Transverse colon (tissue), 4 donors: ENCODE data around the gene DAZAP1. TPM values are rescaled to one million over a fixed set of nuclear protein-coding genes. Genes with fewer than 3 reads are reported as not detected.
A peak's percentile ranks its signal among the peaks of the same experiment; 100 is the strongest.

ENCODE experiments used
- DNase-seq: peaks from one replicate; pipeline ENCODE4 v3.0.0-alpha.2; 2019
- H3K27ac ChIP-seq, 4 donors: fragments of 200-600 bp; sonication (generic); 2 replicates each; pipeline ENCODE4 v1.5.1; 2016 to 2018; ENCODE audit warnings: inconsistent platforms in 4 of 4
- H3K27me3 ChIP-seq: fragments of 200-600 bp; sonication (generic); 2 replicates; pipeline ENCODE4 v1.5.1; 2017; ENCODE audit warnings: inconsistent platforms
- H3K36me3 ChIP-seq, 4 donors: fragments of 200-600 bp; sonication (generic); 2 replicates each; pipeline ENCODE4 v1.5.1; 2017 to 2019; ENCODE audit warnings: inconsistent platforms in 4 of 4
- H3K4me1 ChIP-seq, 4 donors: fragments of 200-600 bp; sonication (generic); 2 replicates each; pipeline ENCODE4 v1.5.1; 2017 to 2020; ENCODE audit warnings: inconsistent platforms in 4 of 4
- H3K4me3 ChIP-seq, 4 donors: fragments of 200-600 bp; sonication (generic); 1 replicate in 1 of 4; 2 replicates in 3 of 4; pipeline versions ENCODE4 v1.5.1 to v1.6.1; 2017 to 2019; ENCODE audit warnings: inconsistent platforms in 4 of 4
- H3K9me3 ChIP-seq, 2 donors: fragments of 200-600 bp; sonication (generic); 2 replicates each; pipeline ENCODE4 v1.5.1; 2017 to 2019; ENCODE audit warnings: inconsistent platforms in 2 of 2
- EP300 ChIP-seq: sonication (generic); formaldehyde crosslinking; IDR thresholded peaks from one replicate; pipeline ENCODE4 v1.6.1; 2017; ENCODE audit warnings: antibody characterized with exemption, low read depth
- POLR2A ChIP-seq: fragments of 450-650 bp; IDR thresholded peaks from one replicate; pipeline ENCODE4 v1.6.1; 2016; ENCODE audit warnings: antibody characterized with exemption, mild to moderate bottlenecking, moderate library complexity
- POLR2AphosphoS5 ChIP-seq, 3 donors: sonication (generic); formaldehyde crosslinking; IDR thresholded peaks; one replicate each; pipeline ENCODE4 v1.6.1; 2016; ENCODE audit warnings: antibody characterized with exemption in 3 of 3
- WGBS, 2 donors: methylation state at CpG; one replicate each; pipeline ENCODE4 v1.1.5; 2018; ENCODE audit warnings: low coverage in 1 of 2; 5-methylcytosine and 5-hydroxymethylcytosine counted together
- in situ Hi-C, 4 donors: fragments of 200-750 bp; cut with MboI; loops; one replicate each; pipeline versions ENCODE4 v1.15.0 to v1.15.1; 2017; ENCODE audit warnings: low sequenced_read_pairs in 3 of 4, low pct_ligation_motif_present in 1 of 4, low pct_unique_long_range_greater_than_20kb in 1 of 4
- intact Hi-C: fragments of 100-400 bp; cut with DNase I; formaldehyde crosslinking; loops from one replicate; pipeline ENCODE4 v1.15.1; 2023; ENCODE audit warnings: low total_unique reads
- total RNA-seq, 4 donors: library from RNA; depleted of rRNA; stranded (reverse); fragments of >200 nt; gene quantifications; one replicate each; pipeline ENCODE4 v1.1.0, GENCODE V29; 2016
- TF ChIP-seq, protein P1 (sequence below), 5 experiments: fragments of 200-600 bp in 3 of 5; fragments of 450-650 bp in 2 of 5; sonication (generic) in 3 of 5; IDR thresholded peaks; 1 replicate in 2 of 5; 2 replicates in 3 of 5; pipeline ENCODE4 v1.5.1; 2016 to 2017; ENCODE audit warnings: antibody characterized with exemption in 5 of 5, inconsistent platforms in 3 of 5, mild to moderate bottlenecking in 2 of 5, moderate library complexity in 1 of 5

Gene DAZAP1
- total RNA-seq, 4 donors from 2014 or later: 36.3 to 77.2 (median 41.6) TPM

GRCh38 chr19:1429750-1430149, 22.4 kb downstream of the DAZAP1 start:
- TF ChIP-seq POLR2A: no peak
- TF ChIP-seq, protein P1, sequence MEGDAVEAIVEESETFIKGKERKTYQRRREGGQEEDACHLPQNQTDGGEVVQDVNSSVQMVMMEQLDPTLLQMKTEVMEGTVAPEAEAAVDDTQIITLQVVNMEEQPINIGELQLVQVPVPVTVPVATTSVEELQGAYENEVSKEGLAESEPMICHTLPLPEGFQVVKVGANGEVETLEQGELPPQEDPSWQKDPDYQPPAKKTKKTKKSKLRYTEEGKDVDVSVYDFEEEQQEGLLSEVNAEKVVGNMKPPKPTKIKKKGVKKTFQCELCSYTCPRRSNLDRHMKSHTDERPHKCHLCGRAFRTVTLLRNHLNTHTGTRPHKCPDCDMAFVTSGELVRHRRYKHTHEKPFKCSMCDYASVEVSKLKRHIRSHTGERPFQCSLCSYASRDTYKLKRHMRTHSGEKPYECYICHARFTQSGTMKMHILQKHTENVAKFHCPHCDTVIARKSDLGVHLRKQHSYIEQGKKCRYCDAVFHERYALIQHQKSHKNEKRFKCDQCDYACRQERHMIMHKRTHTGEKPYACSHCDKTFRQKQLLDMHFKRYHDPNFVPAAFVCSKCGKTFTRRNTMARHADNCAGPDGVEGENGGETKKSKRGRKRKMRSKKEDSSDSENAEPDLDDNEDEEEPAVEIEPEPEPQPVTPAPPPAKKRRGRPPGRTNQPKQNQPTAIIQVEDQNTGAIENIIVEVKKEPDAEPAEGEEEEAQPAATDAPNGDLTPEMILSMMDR (IDR thresholded peaks at IDR 0.05): no peak
- TF ChIP-seq EP300: no peak
- TF ChIP-seq POLR2AphosphoS5 (IDR thresholded peaks at IDR 0.05): no peak
- Histone ChIP-seq H3K4me3 (no peak overlapping the region), H3K9me3 (no peaks in the 10 kb centered on the region), H3K27me3 (no peaks in the 10 kb centered on the region), H3K27ac (peak overlapping the region in 1 of 4 donors; percentile 28), H3K4me1 (peaks cover 0 to 3% (median 0%) of the 10 kb centered on the region in 4 donors), H3K36me3 (peaks cover 0 to 57% (median 25%) of the 10 kb centered on the region in 4 donors)
- DNase-seq: peak; percentile 36
- intact Hi-C loops (no loop called here), in situ Hi-C loops (no loop called here)
- 77% methylated on average over 14 of the region's 14 CpGs; no CpG with 5 or more reads in 1 of the 2 donors for WGBS, 2 donors

- Histone ChIP-seq H3K9me3 (no peaks in the 10 kb centered on the region), H3K27me3 (no peaks in the 10 kb centered on the region), H3K4me3 (no peak overlapping the region), H3K27ac (peak overlapping the region in 1 of 4 donors; percentile 28), H3K36me3 (peaks cover 0 to 56% (median 23%) of the 10 kb centered on the region in 4 donors), H3K4me1 (peaks cover 0 to 3% (median 0%) of the 10 kb centered on the region in 4 donors)
- WGBS, 2 donors: 85% methylated on average over 13 of the region's 14 CpGs; no CpG with 5 or more reads in 1 of the 2 donors
- intact Hi-C loops: no loop called here
- TF ChIP-seq POLR2A: no peak
- TF ChIP-seq, protein P1 (IDR thresholded peaks at IDR 0.05): no peak
- no peak for TF ChIP-seq POLR2AphosphoS5 (IDR thresholded peaks at IDR 0.05)
- TF ChIP-seq EP300: no peak
- in situ Hi-C loops: no loop called here
- no peak for DNase-seq
Measured at GRCh38 chr19:1430246-1430645, 22.9 kb downstream of the DAZAP1 start.

DNA sequence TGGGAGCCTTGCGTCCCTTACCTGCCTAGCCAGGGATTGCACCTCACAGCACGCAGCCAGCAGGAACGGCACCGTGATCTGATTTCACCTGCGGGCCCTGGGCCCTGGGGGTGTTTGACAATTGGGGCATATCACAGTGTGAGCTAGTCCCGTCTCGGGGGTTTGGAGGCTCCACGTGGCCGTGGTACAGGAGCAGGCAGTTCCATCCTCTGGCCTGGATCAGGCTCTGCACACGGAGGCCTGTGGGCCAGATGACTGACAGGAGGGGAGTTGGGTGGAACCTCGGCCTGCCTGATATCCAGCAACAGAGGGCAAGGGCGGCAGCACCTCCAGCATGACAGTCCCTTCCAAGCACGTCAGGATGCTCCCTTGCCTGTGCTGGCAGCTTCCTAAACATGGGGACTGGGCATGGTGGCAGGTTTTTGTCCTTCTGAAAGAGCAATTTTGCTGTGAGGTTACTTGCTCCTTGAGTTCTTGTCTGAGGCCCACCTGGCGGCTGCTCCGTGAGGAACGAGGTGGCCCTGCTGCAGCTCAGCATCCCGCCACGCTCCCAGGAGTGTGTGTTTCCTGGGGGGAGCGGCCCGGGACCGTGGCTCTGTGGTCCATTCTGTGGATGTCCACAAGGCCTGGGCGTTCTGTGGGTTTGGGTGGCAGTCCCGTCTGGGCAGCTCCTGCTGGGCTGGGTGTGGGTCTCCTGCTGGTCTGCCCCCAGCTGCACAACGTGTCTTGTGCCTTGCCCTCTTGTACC, 24.5 kb downstream of the DAZAP1 start:
- Histone ChIP-seq H3K4me3 (no peak overlapping the region), H3K36me3 (peaks cover 0 to 40% (median 22%) of the 10 kb centered on the region in 4 donors), H3K27me3 (no peaks in the 10 kb centered on the region), H3K27ac (no peak overlapping the region), H3K4me1 (peaks cover 0 to 3% (median 0%) of the 10 kb centered on the region in 4 donors), H3K9me3 (no peaks in the 10 kb centered on the region)
- DNase-seq: no peak
- in situ Hi-C loops (no loop called here), intact Hi-C loops (no loop called here)
- TF ChIP-seq EP300 (no peak), POLR2AphosphoS5 (IDR thresholded peaks at IDR 0.05) (no peak), POLR2A (no peak)
- TF ChIP-seq, protein P1 (IDR thresholded peaks at IDR 0.05): no peak
- 93% methylated on average over 24 of the region's 24 CpGs; no CpG with 5 or more reads in 1 of the 2 donors for WGBS, 2 donors

DNA sequence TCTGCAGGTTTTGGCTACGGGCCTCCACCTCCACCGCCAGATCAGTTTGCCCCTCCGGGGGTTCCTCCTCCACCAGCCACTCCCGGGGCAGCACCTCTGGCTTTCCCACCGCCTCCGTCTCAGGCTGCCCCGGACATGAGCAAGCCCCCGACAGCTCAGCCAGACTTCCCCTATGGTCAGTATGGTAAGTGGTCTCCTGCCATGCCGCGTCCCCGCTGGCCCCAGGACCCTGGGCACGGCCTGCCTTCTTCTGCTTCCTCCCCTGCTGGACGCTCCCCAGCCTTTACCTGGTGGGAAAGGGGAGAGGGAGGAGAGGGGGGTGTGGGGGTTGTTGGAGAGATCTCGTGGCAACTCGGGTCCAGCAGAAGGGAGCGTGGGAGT, 25.1 kb downstream of the DAZAP1 start:
- Histone ChIP-seq H3K36me3 (peaks cover 0 to 40% (median 22%) of the 10 kb centered on the region in 4 donors), H3K4me1 (peaks cover 0 to 9% (median 2%) of the 10 kb centered on the region in 4 donors), H3K4me3 (no peak overlapping the region), H3K27me3 (no peaks in the 10 kb centered on the region), H3K27ac (no peak overlapping the region), H3K9me3 (no peaks in the 10 kb centered on the region)
- TF ChIP-seq EP300 (no peak), POLR2AphosphoS5 (IDR thresholded peaks at IDR 0.05) (no peak), POLR2A (no peak)
- TF ChIP-seq, protein P1 (IDR thresholded peaks at IDR 0.05): no peak
- WGBS, 2 donors: 96% methylated on average over 16 of the region's 16 CpGs; no CpG with 5 or more reads in 1 of the 2 donors
- intact Hi-C loops: no loop called here
- no peak for DNase-seq
- in situ Hi-C loops: no loop called here
